IMR-90 (cell line): ENCODE data around the gene ADGRF4. TPM values are rescaled to one million over a fixed set of nuclear protein-coding genes. Genes with fewer than 3 reads are reported as not detected.

Source experiments
- ATAC-seq: fragments of 200-7000 bp; cut with Tn5 transposase; 2 replicates; pipeline ENCODE4 v1.9.1; 2020; ENCODE audit warnings: low read depth, mild to moderate bottlenecking, moderate library complexity
- BruUV-seq: library from RNA; stranded (reverse); fragments of 400-500 nt; replicated peaks from 2 replicates; lab custom pipeline; 2021; lab: Mats Ljungman, UMichigan
- CTCF ChIA-PET: fragments of 300-600 bp; formaldehyde crosslinking; extraction: SDS; loops from one replicate; lab custom pipeline; 2021; ENCODE audit warnings: antibody characterized with exemption; lab: Yijun Ruan, JAX
- POLR2A ChIA-PET: fragments of 300-600 bp; sonication (Branson Sonifier 250); formaldehyde crosslinking; loops from one replicate; lab custom pipeline; 2022; ENCODE audit warnings: antibody characterized with exemption; ENCODE audit not compliant: unreplicated experiment; lab: Charles Lee
- DNase-seq: peaks from one replicate; pipeline ENCODE4 v3.0.0; 2013
- H2AFZ ChIP-seq: replicated peaks from 2 replicates; pipeline ENCODE3; 2013; ENCODE audit warnings: low read length, mild to moderate bottlenecking; ENCODE audit not compliant: poor library complexity
- H2AK5ac ChIP-seq: 2 replicates; pipeline ENCODE4 v1.6.1; 2013; ENCODE audit warnings: low read depth, low read length, inconsistent platforms
- H2AK9ac ChIP-seq: replicated peaks from 2 replicates; pipeline ENCODE3; 2013; ENCODE audit warnings: mild to moderate bottlenecking, low read depth, low read length, moderate library complexity; ENCODE audit not compliant: poor library complexity
- H2BK120ac ChIP-seq: 2 replicates; pipeline ENCODE4 v1.6.1; 2013; ENCODE audit warnings: low read depth, low read length, inconsistent platforms
- H2BK15ac ChIP-seq: 3 replicates; pipeline ENCODE4 v1.6.1; 2013; ENCODE audit warnings: low read depth, low read length, inconsistent platforms
- H2BK20ac ChIP-seq: 2 replicates; pipeline ENCODE4 v1.6.1; 2013; ENCODE audit warnings: low read depth, mild to moderate bottlenecking, inconsistent platforms, low read length, moderate library complexity
- H2BK5ac ChIP-seq: 2 replicates; pipeline ENCODE4 v1.6.1; 2013; ENCODE audit warnings: mild to moderate bottlenecking, low read depth, low read length, inconsistent platforms; ENCODE audit not compliant: poor library complexity, severe bottlenecking
- H3K14ac ChIP-seq: replicated peaks from 2 replicates; pipeline ENCODE4 v1.6.1; 2013; ENCODE audit warnings: low read depth, low read length, inconsistent platforms
- H3K18ac ChIP-seq: 2 replicates; pipeline ENCODE4 v1.6.1; 2013; ENCODE audit warnings: low read depth, low read length, control low read depth
- H3K23ac ChIP-seq: 2 replicates; pipeline ENCODE4 v1.6.1; 2013; ENCODE audit warnings: low read depth, low read length, inconsistent platforms
- H3K27ac ChIP-seq: 2 replicates; pipeline ENCODE4 v1.5.1; 2013; ENCODE audit warnings: mild to moderate bottlenecking, control low read depth, low read length; ENCODE audit not compliant: insufficient read depth
- H3K27me3 ChIP-seq: 2 replicates; pipeline ENCODE4 v1.6.1; 2013; ENCODE audit warnings: low read length; ENCODE audit not compliant: control insufficient read depth, insufficient read depth
- H3K36me3 ChIP-seq: 2 replicates; pipeline ENCODE4 v1.6.1; 2013; ENCODE audit warnings: low read length, mixed read lengths; ENCODE audit not compliant: control insufficient read depth, insufficient read depth
- H3K4ac ChIP-seq: 2 replicates; pipeline ENCODE4 v1.6.1; 2013; ENCODE audit warnings: low read depth, low read length, inconsistent platforms
- H3K4me1 ChIP-seq: 2 replicates; pipeline ENCODE4 v1.6.1; 2013; ENCODE audit warnings: low read length, mixed read lengths; ENCODE audit not compliant: control insufficient read depth, insufficient read depth
- H3K4me2 ChIP-seq: 2 replicates; pipeline ENCODE4 v1.6.1; 2013; ENCODE audit warnings: low read depth, mild to moderate bottlenecking, control low read depth, low read length, moderate library complexity
- H3K4me3 ChIP-seq: 2 replicates; pipeline ENCODE4 v1.5.1; 2013; ENCODE audit warnings: low read depth, mild to moderate bottlenecking, control low read depth, low read length, moderate library complexity; ENCODE audit not compliant: insufficient read depth
- H3K56ac ChIP-seq: 2 replicates; pipeline ENCODE4 v1.6.1; 2013; ENCODE audit warnings: low read length, inconsistent platforms; ENCODE audit not compliant: insufficient read depth; ENCODE audit errors: extremely low read depth
- H3K79me1 ChIP-seq, 2 experiments: 2 replicates each; pipeline ENCODE4 v1.6.1; 2013; ENCODE audit warnings: low read length in 2 of 2, inconsistent platforms in 1 of 2, low read depth in 1 of 2
- H3K9ac ChIP-seq: 2 replicates; pipeline ENCODE4 v1.6.1; 2013; ENCODE audit warnings: low read depth, low read length, control low read depth
- H3K9me1 ChIP-seq: 2 replicates; pipeline ENCODE4 v1.6.1; 2013; ENCODE audit warnings: low read length, inconsistent platforms; ENCODE audit not compliant: insufficient read depth
- H3K9me3 ChIP-seq: 2 replicates; pipeline ENCODE4 v1.6.1; 2013; ENCODE audit warnings: low read length; ENCODE audit not compliant: control insufficient read depth, insufficient read depth
- H4K20me1 ChIP-seq: 2 replicates; pipeline ENCODE4 v1.6.1; 2013; ENCODE audit warnings: low read length, inconsistent platforms; ENCODE audit not compliant: insufficient read depth
- H4K5ac ChIP-seq: 2 replicates; pipeline ENCODE4 v1.6.1; 2013; ENCODE audit warnings: mild to moderate bottlenecking, low read depth, low read length, control low read depth
- H4K8ac ChIP-seq, 2 experiments: 2 replicates each; pipeline ENCODE4 v1.6.1; 2013; ENCODE audit warnings: low read depth in 2 of 2, low read length in 2 of 2, control low read depth in 1 of 2, inconsistent platforms in 1 of 2
- H4K91ac ChIP-seq: 2 replicates; pipeline ENCODE4 v1.6.1; 2013; ENCODE audit warnings: low read depth, low read length, inconsistent platforms; ENCODE audit not compliant: insufficient read depth
- BHLHE40 ChIP-seq: fragments of 150-350 bp; IDR thresholded peaks from 2 replicates; pipeline ENCODE4 v1.6.1; 2016; ENCODE audit warnings: mild to moderate bottlenecking, low read depth, low read length
- CEBPB ChIP-seq: IDR thresholded peaks from 2 replicates; pipeline ENCODE4 v1.6.1; 2012; ENCODE audit warnings: low read depth, low read length, improper control_type of control experiment
- CHD1 ChIP-seq: IDR thresholded peaks from 2 replicates; pipeline ENCODE4 v1.6.1; 2012; ENCODE audit warnings: low read depth, low read length, improper control_type of control experiment
- FOS ChIP-seq: fragments of 150-350 bp; IDR thresholded peaks from 2 replicates; pipeline ENCODE4 v1.6.1; 2016; ENCODE audit warnings: low read depth, low read length
- MAFK ChIP-seq: IDR thresholded peaks from 2 replicates; pipeline ENCODE4 v1.6.1; 2012; ENCODE audit warnings: low read depth, low read length, improper control_type of control experiment
- MAZ ChIP-seq: IDR thresholded peaks from 2 replicates; pipeline ENCODE4 v1.6.1; 2012; ENCODE audit warnings: low read depth, mild to moderate bottlenecking, low read length, improper control_type of control experiment, moderate library complexity, borderline replicate concordance
- MXI1 ChIP-seq: IDR thresholded peaks from 2 replicates; pipeline ENCODE4 v1.6.1; 2012; ENCODE audit warnings: low read depth, mild to moderate bottlenecking, low read length, moderate library complexity, borderline replicate concordance
- NFE2L2 ChIP-seq: fragments of 150-350 bp; IDR thresholded peaks from 2 replicates; pipeline ENCODE4 v1.6.1; 2016; ENCODE audit warnings: low read depth, mild to moderate bottlenecking, low read length
- POLR2A ChIP-seq: IDR thresholded peaks from 2 replicates; pipeline ENCODE4 v1.6.1; 2012; ENCODE audit warnings: mild to moderate bottlenecking, low read depth, low read length
- RAD21 ChIP-seq: IDR thresholded peaks from 2 replicates; pipeline ENCODE4 v1.6.1; 2012; ENCODE audit warnings: low read length, improper control_type of control experiment
- RCOR1 ChIP-seq: IDR thresholded peaks from 2 replicates; pipeline ENCODE4 v1.6.1; 2012; ENCODE audit warnings: mild to moderate bottlenecking, low read length, improper control_type of control experiment; ENCODE audit not compliant: insufficient replicate concordance
- RFX5 ChIP-seq: IDR thresholded peaks from 2 replicates; pipeline ENCODE4 v1.8.0; 2012; ENCODE audit warnings: low read depth, mild to moderate bottlenecking, low read length, moderate library complexity
- SMC3 ChIP-seq: fragments of 150-350 bp; IDR thresholded peaks from 2 replicates; pipeline ENCODE4 v1.6.1; 2016; ENCODE audit warnings: low read depth, mild to moderate bottlenecking, antibody characterized with exemption, low read length, moderate library complexity
- WGBS, 2 experiments: methylation state at CpG; one replicate each; pipeline versions ENCODE4 v1.1.5 to v1.1.7; 2013; ENCODE audit warnings: missing lambda C conversion rate in 2 of 2; ENCODE audit not compliant: insufficient read length in 1 of 2; ENCODE audit errors: extremely low coverage in 2 of 2; 5-methylcytosine and 5-hydroxymethylcytosine counted together
- dilution Hi-C: fragments of 300-500 bp; cut with HindIII; formaldehyde crosslinking; loops from one replicate; pipeline ENCODE4 v1.14.3; 2018; ENCODE audit warnings: low sequenced_read_pairs; ENCODE audit not compliant: unreplicated experiment
- in situ Hi-C: fragments of 300-500 bp; cut with MboI; formaldehyde crosslinking; loops from 3 replicates; pipeline ENCODE4 v1.14.3; 2019; ENCODE audit warnings: low sequenced_read_pairs, inconsistent platforms, mixed read lengths
- intact Hi-C: fragments of 100-400 bp; cut with micrococcal nuclease; formaldehyde crosslinking; loops from 2 replicates; pipeline ENCODE4 v1.10.0; 2022
- polyA plus RNA-seq, 3 experiments: library from polyadenylated mRNA; depleted of rRNA; stranded (reverse); fragments of >200 nt; gene quantifications; 2 replicates each; pipeline ENCODE4 v1.2.3, GENCODE V29; 2012; ENCODE audit warnings: low replicate concordance in 1 of 3
- total RNA-seq: library from RNA; depleted of rRNA; stranded (reverse); fragments of >200 nt; gene quantifications from 2 replicates; pipeline ENCODE4 v1.2.3, GENCODE V29; 2012
- TF ChIP-seq, protein P1 (sequence below): fragments of 150-350 bp; IDR thresholded peaks from 2 replicates; pipeline ENCODE4 v1.6.1; 2016; ENCODE audit warnings: low read depth, mild to moderate bottlenecking, low read length, moderate library complexity, borderline replicate concordance
- TF ChIP-seq, protein P2 (sequence below): fragments of 150-350 bp; IDR thresholded peaks from 2 replicates; pipeline ENCODE4 v1.6.1; 2017; ENCODE audit warnings: mild to moderate bottlenecking, antibody characterized with exemption, low read length, low read depth
- TF ChIP-seq, protein P3 (sequence below): conservative IDR thresholded peaks from 2 replicates; pipeline ENCODE4 v1.5.1; 2012; ENCODE audit warnings: mild to moderate bottlenecking, low read depth, low read length, improper control_type of control experiment

Gene ADGRF4
- total and polyA plus RNA-seq, 2 of the 4 experiments (the other 2 are of a cell fraction): under 0.01 to 0.02 TPM

DNA sequence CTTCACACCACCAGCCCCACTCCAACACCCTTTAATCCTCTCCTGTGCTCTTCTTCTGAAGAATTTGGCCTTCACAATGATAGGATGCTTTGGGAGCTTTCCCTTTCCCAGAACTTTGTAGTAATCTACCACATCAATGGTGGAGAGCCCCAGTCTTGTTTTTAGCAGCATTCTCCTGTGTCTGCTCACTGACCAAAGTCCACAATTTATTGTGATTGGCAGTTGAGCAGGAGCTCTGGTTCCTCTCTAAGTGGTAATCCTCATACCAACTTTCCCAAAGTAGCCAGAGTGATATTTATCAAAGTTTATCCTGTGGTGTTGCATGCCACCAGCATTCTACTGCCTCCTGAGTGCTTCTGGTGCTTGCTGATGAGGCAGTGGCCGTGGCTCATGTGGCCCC, 54.4 kb downstream of the ADGRF4 start:
- H3K56ac ChIP-seq: no peak overlapping the region
- H3K27ac ChIP-seq: no peak overlapping the region
- H3K9me1 ChIP-seq: no peaks in the 10 kb centered on the region
- no peak overlapping the region for H2BK5ac ChIP-seq
- no peak overlapping the region for H3K4me3 ChIP-seq
- H4K91ac ChIP-seq: no peak overlapping the region
- no peaks in the 10 kb centered on the region for H3K79me1 ChIP-seq
- H3K18ac ChIP-seq: no peak overlapping the region
- H3K27me3 ChIP-seq: no peaks in the 10 kb centered on the region
- H2AK5ac ChIP-seq: no peak overlapping the region
- no peak overlapping the region for H2BK15ac ChIP-seq
- dilution Hi-C loops (no loop called here), intact Hi-C loops (no loop called here), in situ Hi-C loops (no loop called here)
- no peak overlapping the region for H3K9ac ChIP-seq
- H2BK20ac ChIP-seq: no peak overlapping the region
- CTCF ChIA-PET: no interaction called here
- TF ChIP-seq CEBPB (no peak), MXI1 (no peak), RAD21 (no peak), FOS (no peak), SMC3 (no peak), POLR2A (no peak), MAFK (no peak), BHLHE40 (no peak), NFE2L2 (no peak), RCOR1 (no peak), CHD1 (no peak), MAZ (no peak), RFX5 (no peak)
- TF ChIP-seq, protein P1, sequence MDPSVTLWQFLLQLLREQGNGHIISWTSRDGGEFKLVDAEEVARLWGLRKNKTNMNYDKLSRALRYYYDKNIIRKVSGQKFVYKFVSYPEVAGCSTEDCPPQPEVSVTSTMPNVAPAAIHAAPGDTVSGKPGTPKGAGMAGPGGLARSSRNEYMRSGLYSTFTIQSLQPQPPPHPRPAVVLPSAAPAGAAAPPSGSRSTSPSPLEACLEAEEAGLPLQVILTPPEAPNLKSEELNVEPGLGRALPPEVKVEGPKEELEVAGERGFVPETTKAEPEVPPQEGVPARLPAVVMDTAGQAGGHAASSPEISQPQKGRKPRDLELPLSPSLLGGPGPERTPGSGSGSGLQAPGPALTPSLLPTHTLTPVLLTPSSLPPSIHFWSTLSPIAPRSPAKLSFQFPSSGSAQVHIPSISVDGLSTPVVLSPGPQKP: no peak
- TF ChIP-seq, protein P2, sequence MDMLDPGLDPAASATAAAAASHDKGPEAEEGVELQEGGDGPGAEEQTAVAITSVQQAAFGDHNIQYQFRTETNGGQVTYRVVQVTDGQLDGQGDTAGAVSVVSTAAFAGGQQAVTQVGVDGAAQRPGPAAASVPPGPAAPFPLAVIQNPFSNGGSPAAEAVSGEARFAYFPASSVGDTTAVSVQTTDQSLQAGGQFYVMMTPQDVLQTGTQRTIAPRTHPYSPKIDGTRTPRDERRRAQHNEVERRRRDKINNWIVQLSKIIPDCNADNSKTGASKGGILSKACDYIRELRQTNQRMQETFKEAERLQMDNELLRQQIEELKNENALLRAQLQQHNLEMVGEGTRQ: no peak
- TF ChIP-seq, protein P3, sequence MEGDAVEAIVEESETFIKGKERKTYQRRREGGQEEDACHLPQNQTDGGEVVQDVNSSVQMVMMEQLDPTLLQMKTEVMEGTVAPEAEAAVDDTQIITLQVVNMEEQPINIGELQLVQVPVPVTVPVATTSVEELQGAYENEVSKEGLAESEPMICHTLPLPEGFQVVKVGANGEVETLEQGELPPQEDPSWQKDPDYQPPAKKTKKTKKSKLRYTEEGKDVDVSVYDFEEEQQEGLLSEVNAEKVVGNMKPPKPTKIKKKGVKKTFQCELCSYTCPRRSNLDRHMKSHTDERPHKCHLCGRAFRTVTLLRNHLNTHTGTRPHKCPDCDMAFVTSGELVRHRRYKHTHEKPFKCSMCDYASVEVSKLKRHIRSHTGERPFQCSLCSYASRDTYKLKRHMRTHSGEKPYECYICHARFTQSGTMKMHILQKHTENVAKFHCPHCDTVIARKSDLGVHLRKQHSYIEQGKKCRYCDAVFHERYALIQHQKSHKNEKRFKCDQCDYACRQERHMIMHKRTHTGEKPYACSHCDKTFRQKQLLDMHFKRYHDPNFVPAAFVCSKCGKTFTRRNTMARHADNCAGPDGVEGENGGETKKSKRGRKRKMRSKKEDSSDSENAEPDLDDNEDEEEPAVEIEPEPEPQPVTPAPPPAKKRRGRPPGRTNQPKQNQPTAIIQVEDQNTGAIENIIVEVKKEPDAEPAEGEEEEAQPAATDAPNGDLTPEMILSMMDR: no peak
- no peaks in the 10 kb centered on the region for H3K4me1 ChIP-seq
- H3K4me2 ChIP-seq: no peak overlapping the region
- no peak overlapping the region for H3K23ac ChIP-seq
- no peak overlapping the region for H4K5ac ChIP-seq
- H3K4ac ChIP-seq: no peak overlapping the region
- H3K14ac ChIP-seq: no peak overlapping the region
- POLR2A ChIA-PET: no interaction called here
- H2AFZ ChIP-seq: no peak overlapping the region
- BruUV-seq: no TSS peak
- H2AK9ac ChIP-seq: no peak overlapping the region
- no peak overlapping the region for H4K8ac ChIP-seq
- no peak overlapping the region for H2BK120ac ChIP-seq
- DNase-seq: no peak
- no CpG with 5 or more reads among the region's 1 CpG for WGBS, 2 experiments
- no peaks in the 10 kb centered on the region for H3K9me3 ChIP-seq
- ATAC-seq: no peak
- H4K20me1 ChIP-seq: no peaks in the 10 kb centered on the region
- no peaks in the 10 kb centered on the region for H3K36me3 ChIP-seq
